B cell (primary cell): ENCODE results near the gene FOXI3. TPM values are rescaled to one million over a fixed set of nuclear protein-coding genes. Genes with fewer than 3 reads are reported as not detected.

Source experiments
- ATAC-seq: fragments of 200-7000 bp; cut with Tn5 transposase; one replicate; pipeline ENCODE4 v1.10.0; 2021; ENCODE audit warnings: low read depth, mild to moderate bottlenecking, moderate number of reproducible peaks, moderate library complexity
- CTCF ChIA-PET: fragments of 350-600 bp; sonication (Branson Sonifier 250); formaldehyde crosslinking; loops from one replicate; lab custom pipeline; 2021; ENCODE audit warnings: antibody characterized with exemption, inconsistent platforms; lab: Charles Lee
- POLR2A ChIA-PET: fragments of 350-600 bp; sonication (Branson Sonifier 250); formaldehyde crosslinking; loops from one replicate; lab custom pipeline; 2021; ENCODE audit warnings: antibody characterized with exemption; lab: Charles Lee
- DNase-seq: peaks from one replicate; pipeline ENCODE4 v3.0.0; 2013
- H2AFZ ChIP-seq: 2 replicates; pipeline ENCODE4 v1.6.1; 2012; ENCODE audit warnings: mild to moderate bottlenecking, low read depth, low read length; ENCODE audit not compliant: insufficient read depth, poor library complexity, severe bottlenecking
- H3K27ac ChIP-seq, 2 donors: 1 replicate in 1 of 2; 2 replicates in 1 of 2; pipeline ENCODE4 v1.5.1; 2012 to 2013; ENCODE audit warnings: low read length in 2 of 2, mild to moderate bottlenecking in 2 of 2, moderate library complexity in 1 of 2
- H3K27me3 ChIP-seq, 4 experiments: fragments of 200-600 bp in 1 of 4; sonication (generic) in 1 of 4; replicated peaks in 1 of 4; 1 replicate in 2 of 4; 2 replicates in 2 of 4; pipeline versions ENCODE4 v1.6.1 to v1.7.0; 2013 to 2016; ENCODE audit warnings: low read length in 3 of 4, mild to moderate bottlenecking in 2 of 4, mixed read lengths in 1 of 4, moderate library complexity in 1 of 4; ENCODE audit not compliant: insufficient read depth in 4 of 4, control insufficient read depth in 3 of 4; ENCODE audit errors: control extremely low read depth in 1 of 4
- H3K36me3 ChIP-seq, 2 experiments: replicated peaks in 1 of 2; 1 replicate in 1 of 2; 2 replicates in 1 of 2; pipeline versions ENCODE4 v1.6.1 to v1.7.1; 2013; ENCODE audit warnings: low read length in 1 of 2; ENCODE audit not compliant: insufficient read depth in 2 of 2, control insufficient read depth in 1 of 2; ENCODE audit errors: control extremely low read depth in 1 of 2, extremely low read depth in 1 of 2
- H3K4me1 ChIP-seq, 2 donors: fragments of 200-600 bp in 1 of 2; sonication (generic) in 1 of 2; 1 replicate in 1 of 2; 2 replicates in 1 of 2; pipeline versions ENCODE4 v1.5.1 to v1.6.1; 2013 to 2017; ENCODE audit warnings: low read length in 2 of 2; ENCODE audit not compliant: control insufficient read depth in 2 of 2, insufficient read depth in 2 of 2
- H3K4me2 ChIP-seq: replicated peaks from 2 replicates; pipeline ENCODE3; 2012; ENCODE audit warnings: mild to moderate bottlenecking, low read depth, low read length; ENCODE audit not compliant: poor library complexity, severe bottlenecking
- H3K4me3 ChIP-seq, 5 experiments: fragments of 200-600 bp in 1 of 5; sonication (generic) in 1 of 5; 1 replicate in 3 of 5; 2 replicates in 2 of 5; pipeline versions ENCODE4 v1.5.1 to v1.7.0; 2011 to 2016; ENCODE audit warnings: low read length in 4 of 5, mild to moderate bottlenecking in 4 of 5, low read depth in 2 of 5, control low read depth in 1 of 5, moderate library complexity in 1 of 5; ENCODE audit not compliant: insufficient read depth in 1 of 5; ENCODE audit errors: control extremely low read depth in 1 of 5, extremely low read depth in 1 of 5
- H3K79me2 ChIP-seq: fragments of 200-600 bp; sonication (generic); one replicate; pipeline ENCODE4 v1.6.0; 2016; ENCODE audit warnings: low read length; ENCODE audit not compliant: control insufficient read depth, insufficient read depth
- H3K9ac ChIP-seq: fragments of 200-600 bp; sonication (generic); 2 replicates; pipeline ENCODE4 v1.6.1; 2017; ENCODE audit warnings: mild to moderate bottlenecking, low read length, moderate library complexity
- H3K9me3 ChIP-seq, 3 donors: one replicate each; pipeline versions ENCODE4 v1.6.1 to v1.7.1; 2013; ENCODE audit warnings: low read length in 2 of 3; ENCODE audit not compliant: control insufficient read depth in 2 of 3, insufficient read depth in 1 of 3; ENCODE audit errors: control extremely low read depth in 1 of 3
- H4K20me1 ChIP-seq: 2 replicates; pipeline ENCODE4 v1.6.0; 2012; ENCODE audit warnings: mild to moderate bottlenecking, low read length; ENCODE audit not compliant: insufficient read depth, control insufficient read depth, poor library complexity, severe bottlenecking
- H3K27ac Mint-ChIP-seq: one replicate; pipeline ENCODE4 v1.8.0; 2021; ENCODE audit warnings: mixed read lengths
- H3K27me3 Mint-ChIP-seq: one replicate; pipeline ENCODE4 v1.8.0; 2021; ENCODE audit warnings: mixed read lengths
- H3K4me1 Mint-ChIP-seq: one replicate; pipeline ENCODE4 v1.8.0; 2021; ENCODE audit warnings: mixed read lengths
- H3K4me3 Mint-ChIP-seq: one replicate; pipeline ENCODE4 v1.8.0; 2021; ENCODE audit warnings: mixed read lengths
- H3K9me3 Mint-ChIP-seq: one replicate; pipeline ENCODE4 v1.8.0; 2022; ENCODE audit warnings: mixed read lengths; ENCODE audit not compliant: insufficient read depth
- CTCF ChIP-seq: fragments of 200-600 bp; IDR thresholded peaks from one replicate; pipeline ENCODE4 v1.8.0; 2022; ENCODE audit warnings: antibody characterized with exemption, mild to moderate bottlenecking
- EZH2 ChIP-seq: IDR thresholded peaks from 2 replicates; pipeline ENCODE4 v1.6.1; 2012; ENCODE audit warnings: borderline replicate concordance, low read depth, mild to moderate bottlenecking, moderate library complexity, low read length; ENCODE audit not compliant: insufficient read depth, poor library complexity, severe bottlenecking
- WGBS: methylation state at CpG from one replicate; pipeline ENCODE4 v1.1.5; 2013; ENCODE audit warnings: missing lambda C conversion rate; ENCODE audit not compliant: insufficient coverage; 5-methylcytosine and 5-hydroxymethylcytosine counted together
- intact Hi-C: fragments of 100-400 bp; cut with micrococcal nuclease; formaldehyde crosslinking; loops from one replicate; pipeline ENCODE4 v1.10.0; 2022
- polyA plus RNA-seq: library from polyadenylated mRNA; depleted of rRNA; stranded (reverse); fragments of >200 nt; gene quantifications from 2 replicates; pipeline ENCODE4 v1.2.3, GENCODE V29; 2012
- total RNA-seq, 2 donors: library from RNA; stranded (reverse); fragments of 120-200 nt in 1 of 2; gene quantifications; 1 replicate in 1 of 2; 2 replicates in 1 of 2; pipeline versions ENCODE4 v1.2.3 to v1.2.4, GENCODE V29; 2013 to 2022

The FOXI3 gene
- total and polyA plus RNA-seq, 2 donors (not counting 1 experiment from before 2014, with no cell fraction given): not detected

GRCh38 chr2:88451811-88452564 is 505 bp downstream of the FOXI3 start:
- intact Hi-C loops: no loop called here
- WGBS: 2% methylated on average over 103 of the region's 108 CpGs
- Histone ChIP-seq H3K9me3 (peaks cover 0 to 12% (median 2%) of the 10 kb centered on the region in 3 donors), H3K4me3 (peak overlapping the region in 2 of 5 experiments; percentile 36 to 47), H3K36me3 (no peaks in the 10 kb centered on the region), H3K4me2 (peak overlapping the region; percentile 72), H3K27ac (no peak overlapping the region), H3K79me2 (no peaks in the 10 kb centered on the region), H3K9ac (no peak overlapping the region), H2AFZ (peak overlapping the region; percentile 62), H4K20me1 (no peaks in the 10 kb centered on the region), H3K27me3 (peaks cover 0 to 63% (median 38%) of the 10 kb centered on the region in 4 experiments), H3K4me1 (peaks cover 12 to 16% of the 10 kb centered on the region in 2 donors)
- peaks cover 53% of the 10 kb centered on the region for H3K27me3 Mint-ChIP-seq
- H3K4me1 Mint-ChIP-seq: peaks cover 10% of the 10 kb centered on the region
- no peak for TF ChIP-seq CTCF
- no peak for TF ChIP-seq EZH2
- DNase-seq: peak; percentile 69
- ATAC-seq: peak; percentile 47
- ChIA-PET POLR2A (no interaction called here), CTCF (no interaction called here)
- peak overlapping the region; percentile 46 for H3K27ac Mint-ChIP-seq
- H3K4me3 Mint-ChIP-seq: peak overlapping the region; percentile 85
- no peaks in the 10 kb centered on the region for H3K9me3 Mint-ChIP-seq
